Ishikawa (cell line): ENCODE measurements around the gene EIF3M.

Source experiments
- CEBPB ChIP-seq: IDR thresholded peaks from 2 replicates; pipeline ENCODE4 v1.6.1; 2012
- CREB1 ChIP-seq: IDR thresholded peaks from 2 replicates; pipeline ENCODE4 v1.6.1; 2012; ENCODE audit warnings: low read depth
- EGR1 ChIP-seq: IDR thresholded peaks from 2 replicates; pipeline ENCODE4 v1.6.1; 2012
- EP300 ChIP-seq: IDR thresholded peaks from 2 replicates; pipeline ENCODE4 v1.6.1; 2012; ENCODE audit warnings: borderline replicate concordance
- FOXM1 ChIP-seq: IDR thresholded peaks from 2 replicates; pipeline ENCODE4 v1.6.1; 2012; ENCODE audit warnings: low read depth, borderline replicate concordance
- NFIC ChIP-seq: IDR thresholded peaks from 2 replicates; pipeline ENCODE4 v1.6.1; 2012
- RAD21 ChIP-seq: IDR thresholded peaks from 2 replicates; pipeline ENCODE4 v1.6.1; 2012; ENCODE audit warnings: low read depth
- TAF1 ChIP-seq: IDR thresholded peaks from 2 replicates; pipeline ENCODE4 v1.6.1; 2012; ENCODE audit warnings: low read depth, mild to moderate bottlenecking
- TCF12 ChIP-seq: IDR thresholded peaks from 2 replicates; pipeline ENCODE4 v1.6.1; 2012; ENCODE audit warnings: low read depth
- TEAD4 ChIP-seq: IDR thresholded peaks from 2 replicates; pipeline ENCODE4 v1.6.1; 2012
- YY1 ChIP-seq: IDR thresholded peaks from 2 replicates; pipeline ENCODE4 v1.6.1; 2012; ENCODE audit warnings: low read depth
- ZBTB7A ChIP-seq: IDR thresholded peaks from 2 replicates; pipeline ENCODE4 v1.6.1; 2012; ENCODE audit warnings: low read depth
- TF ChIP-seq, protein P1 (sequence below): IDR thresholded peaks from 2 replicates; pipeline ENCODE4 v1.6.1; 2012
- TF ChIP-seq, protein P2 (sequence below): IDR thresholded peaks from 2 replicates; pipeline ENCODE4 v1.6.1; 2012; ENCODE audit warnings: low read depth, mild to moderate bottlenecking

DNA sequence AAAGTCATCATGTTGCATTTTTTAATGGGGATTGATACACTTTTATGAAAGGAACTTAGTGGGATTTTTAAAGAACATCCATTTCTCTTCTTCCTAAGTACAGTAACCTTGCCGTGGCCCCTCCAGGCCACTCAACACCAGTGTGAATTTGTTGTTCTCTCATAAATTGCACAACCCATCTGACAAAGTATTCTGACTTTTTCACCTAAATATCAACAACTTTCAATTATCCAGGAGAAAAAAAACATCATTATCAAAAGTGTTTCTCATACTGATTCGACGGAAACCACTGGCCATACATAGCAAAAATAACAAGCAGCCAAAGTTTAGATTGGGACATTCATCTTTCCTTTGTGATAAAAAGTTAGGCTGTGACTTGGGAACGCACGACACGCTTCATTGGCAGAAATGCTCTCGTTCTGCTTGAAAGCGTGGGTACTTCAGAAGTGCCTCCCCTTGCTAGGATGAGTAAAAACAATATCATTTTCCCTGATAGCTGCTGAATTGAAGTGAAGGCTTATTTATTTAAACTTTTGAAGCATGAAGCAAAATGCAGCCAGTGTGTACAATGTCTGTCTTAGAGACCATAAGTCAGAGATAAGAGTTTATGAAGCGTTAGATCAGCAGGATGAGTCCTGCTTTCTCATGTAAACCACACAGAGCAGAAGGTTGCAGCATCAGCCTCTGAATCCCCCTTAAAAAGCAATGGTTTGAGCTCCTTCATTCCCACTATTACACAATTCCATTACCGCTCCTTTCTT lies 20.6 kb upstream of the EIF3M start:
- TF ChIP-seq CEBPB (no peak), CREB1 (no peak), RAD21 (no peak), TAF1 (no peak), NFIC (no peak), TEAD4 (no peak), YY1 (no peak), ZBTB7A (no peak), FOXM1 (no peak), EP300 (no peak), EGR1 (no peak), TCF12 (no peak)
- TF ChIP-seq, protein P1, sequence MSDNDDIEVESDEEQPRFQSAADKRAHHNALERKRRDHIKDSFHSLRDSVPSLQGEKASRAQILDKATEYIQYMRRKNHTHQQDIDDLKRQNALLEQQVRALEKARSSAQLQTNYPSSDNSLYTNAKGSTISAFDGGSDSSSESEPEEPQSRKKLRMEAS: no peak
- TF ChIP-seq, protein P2, sequence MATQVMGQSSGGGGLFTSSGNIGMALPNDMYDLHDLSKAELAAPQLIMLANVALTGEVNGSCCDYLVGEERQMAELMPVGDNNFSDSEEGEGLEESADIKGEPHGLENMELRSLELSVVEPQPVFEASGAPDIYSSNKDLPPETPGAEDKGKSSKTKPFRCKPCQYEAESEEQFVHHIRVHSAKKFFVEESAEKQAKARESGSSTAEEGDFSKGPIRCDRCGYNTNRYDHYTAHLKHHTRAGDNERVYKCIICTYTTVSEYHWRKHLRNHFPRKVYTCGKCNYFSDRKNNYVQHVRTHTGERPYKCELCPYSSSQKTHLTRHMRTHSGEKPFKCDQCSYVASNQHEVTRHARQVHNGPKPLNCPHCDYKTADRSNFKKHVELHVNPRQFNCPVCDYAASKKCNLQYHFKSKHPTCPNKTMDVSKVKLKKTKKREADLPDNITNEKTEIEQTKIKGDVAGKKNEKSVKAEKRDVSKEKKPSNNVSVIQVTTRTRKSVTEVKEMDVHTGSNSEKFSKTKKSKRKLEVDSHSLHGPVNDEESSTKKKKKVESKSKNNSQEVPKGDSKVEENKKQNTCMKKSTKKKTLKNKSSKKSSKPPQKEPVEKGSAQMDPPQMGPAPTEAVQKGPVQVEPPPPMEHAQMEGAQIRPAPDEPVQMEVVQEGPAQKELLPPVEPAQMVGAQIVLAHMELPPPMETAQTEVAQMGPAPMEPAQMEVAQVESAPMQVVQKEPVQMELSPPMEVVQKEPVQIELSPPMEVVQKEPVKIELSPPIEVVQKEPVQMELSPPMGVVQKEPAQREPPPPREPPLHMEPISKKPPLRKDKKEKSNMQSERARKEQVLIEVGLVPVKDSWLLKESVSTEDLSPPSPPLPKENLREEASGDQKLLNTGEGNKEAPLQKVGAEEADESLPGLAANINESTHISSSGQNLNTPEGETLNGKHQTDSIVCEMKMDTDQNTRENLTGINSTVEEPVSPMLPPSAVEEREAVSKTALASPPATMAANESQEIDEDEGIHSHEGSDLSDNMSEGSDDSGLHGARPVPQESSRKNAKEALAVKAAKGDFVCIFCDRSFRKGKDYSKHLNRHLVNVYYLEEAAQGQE: no peak
